Neutrophil (primary cell): ENCODE measurements around the gene ATP9B.
A peak's percentile ranks its signal among the peaks of the same experiment; 100 is the strongest.
"Not testable (repeated sequence)": the region's sequence is repeated elsewhere in the genome, so short reads cannot be mapped to it uniquely, and the experiment has no call there.

Experiments used
- H3K27ac ChIP-seq: fragments of 200-600 bp; sonication (generic); 2 replicates; pipeline ENCODE4 v1.5.1; 2016; ENCODE audit warnings: mild to moderate bottlenecking, moderate library complexity
- H3K27me3 ChIP-seq: fragments of 200-600 bp; sonication (generic); 2 replicates; pipeline ENCODE4 v1.6.0; 2016; ENCODE audit warnings: mild to moderate bottlenecking
- H3K36me3 ChIP-seq: fragments of 200-600 bp; sonication (generic); 2 replicates; pipeline ENCODE4 v1.5.1; 2017
- H3K4me1 ChIP-seq, 2 experiments: fragments of 200-600 bp in 1 of 2; sonication (generic) in 1 of 2; 1 replicate in 1 of 2; 2 replicates in 1 of 2; pipeline versions ENCODE4 v1.5.1 to v1.6.1; 2013 to 2016; ENCODE audit warnings: low read depth in 1 of 2, low read length in 1 of 2, mild to moderate bottlenecking in 1 of 2, moderate library complexity in 1 of 2; ENCODE audit not compliant: control insufficient read depth in 1 of 2, insufficient read depth in 1 of 2
- H3K4me3 ChIP-seq, 2 experiments: fragments of 200-600 bp in 1 of 2; sonication (generic) in 1 of 2; 1 replicate in 1 of 2; 2 replicates in 1 of 2; pipeline ENCODE4 v1.5.1; 2013 to 2016; ENCODE audit warnings: low read depth in 1 of 2, low read length in 1 of 2, mild to moderate bottlenecking in 1 of 2, moderate library complexity in 1 of 2
- H3K9me3 ChIP-seq: fragments of 200-600 bp; sonication (generic); 2 replicates; pipeline ENCODE4 v1.5.1; 2016
- CTCF ChIP-seq: fragments of 200-600 bp; sonication (generic); IDR thresholded peaks from 2 replicates; pipeline ENCODE4 v1.5.1; 2016; ENCODE audit warnings: antibody characterized with exemption

Gene ATP9B

DNA sequence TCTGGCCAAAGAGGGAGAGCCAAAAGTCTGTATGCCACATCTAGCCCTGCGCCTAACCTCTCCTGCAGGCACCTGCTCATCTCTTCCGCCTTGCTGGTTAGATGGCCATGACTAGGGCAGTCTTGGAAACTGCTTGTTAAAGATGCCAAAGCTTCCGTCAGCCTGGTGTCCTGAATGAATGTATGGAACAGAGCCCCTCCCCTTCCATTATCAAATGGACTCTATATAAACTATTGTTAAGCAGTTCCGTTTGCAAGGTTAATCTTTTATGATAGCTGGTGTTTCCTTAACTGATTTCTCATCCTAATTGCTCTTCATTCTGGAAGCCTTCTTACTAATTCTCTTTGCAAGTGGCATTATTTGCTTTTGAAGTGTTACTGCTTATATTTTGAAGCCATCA lies 87.1 kb downstream of the ATP9B start:
- H3K36me3 ChIP-seq, result peaks cover 24% of the 10 kb centered on the region
- no peak overlapping the region for H3K4me3 ChIP-seq
- H3K27me3 ChIP-seq, result no peaks in the 10 kb centered on the region
- no peak overlapping the region for H3K27ac ChIP-seq
- no peaks in the 10 kb centered on the region for H3K9me3 ChIP-seq
- no peaks in the 10 kb centered on the region for H3K4me1 ChIP-seq
- no peak for TF ChIP-seq CTCF

DNA sequence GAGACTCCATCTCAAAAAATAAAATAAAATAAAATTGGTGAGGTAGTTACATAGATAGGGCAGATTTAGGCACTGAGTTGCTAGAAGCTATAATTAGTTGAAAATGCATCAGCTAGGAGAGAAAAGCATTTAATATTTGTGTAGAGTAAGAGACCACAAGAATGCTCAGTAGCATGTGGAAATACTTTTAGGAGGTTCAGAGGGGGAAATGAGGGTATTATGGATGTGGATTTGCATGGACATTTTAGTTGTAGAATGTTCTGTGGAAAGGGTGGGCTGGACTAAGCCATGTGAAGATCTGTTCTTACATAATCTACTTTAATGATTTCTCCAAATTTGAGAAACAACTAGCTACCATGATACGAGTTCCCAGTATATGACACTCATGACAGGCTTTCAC lies 95.5 kb downstream of the ATP9B start:
- no peaks in the 10 kb centered on the region for H3K27me3 ChIP-seq
- TF ChIP-seq CTCF, result no peak
- H3K27ac ChIP-seq, result no peak overlapping the region
- H3K36me3 ChIP-seq, result peaks cover 25% of the 10 kb centered on the region
- H3K4me3 ChIP-seq, result no peak overlapping the region
- peaks cover 0 to 3% of the 10 kb centered on the region in 2 experiments for H3K4me1 ChIP-seq
- no peaks in the 10 kb centered on the region for H3K9me3 ChIP-seq

DNA sequence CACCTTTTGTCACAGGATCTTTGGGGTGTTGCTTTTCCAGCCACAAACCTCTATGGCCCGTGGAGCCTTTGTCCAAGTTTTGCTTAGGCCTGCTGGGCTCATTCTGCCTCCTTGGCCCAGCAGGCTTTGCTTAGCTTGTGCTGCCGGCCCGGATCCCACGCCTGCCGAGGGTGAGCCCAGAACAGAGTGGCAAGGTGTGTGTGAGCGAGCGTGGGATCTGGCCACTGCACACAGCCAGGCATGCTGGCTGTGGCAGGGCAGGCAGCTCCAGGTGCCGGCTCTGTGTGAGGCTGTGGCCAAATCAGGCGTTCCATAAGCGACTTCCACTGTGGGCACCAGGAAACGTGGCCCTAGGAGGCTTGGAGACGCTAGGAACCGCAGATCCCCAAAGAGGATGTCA lies 97.5 kb downstream of the ATP9B start:
- no peak overlapping the region for H3K27ac ChIP-seq
- no peak for TF ChIP-seq CTCF

GRCh38 chr18:79167526-79168190 lies 98.5 kb downstream of the ATP9B start:
- H3K4me1 ChIP-seq, result peaks cover 16 to 23% of the 10 kb centered on the region in 2 experiments

More for the DNA sequence above, 97.5 kb downstream of the ATP9B start:
- H3K4me1 ChIP-seq, result peaks cover 16 to 23% of the 10 kb centered on the region in 2 experiments
- H3K9me3 ChIP-seq, result no peaks in the 10 kb centered on the region
- H3K27me3 ChIP-seq, result no peaks in the 10 kb centered on the region
- H3K4me3 ChIP-seq, result no peak overlapping the region
- H3K36me3 ChIP-seq, result peaks cover 23% of the 10 kb centered on the region

GRCh38 chr18:79169958-79170555 lies 100.9 kb downstream of the ATP9B start:
- Histone ChIP-seq H3K27me3 (no peaks in the 10 kb centered on the region), H3K4me1 (peaks cover 16 to 23% of the 10 kb centered on the region in 2 experiments), H3K4me3 (no peak overlapping the region), H3K9me3 (no peaks in the 10 kb centered on the region), H3K27ac (peak overlapping the region; percentile 53), H3K36me3 (peaks cover 19% of the 10 kb centered on the region)
- no peak for TF ChIP-seq CTCF

More at GRCh38 chr18:79167526-79168190, 98.5 kb downstream of the ATP9B start:
- Histone ChIP-seq H3K36me3 (peaks cover 22% of the 10 kb centered on the region), H3K27me3 (no peaks in the 10 kb centered on the region), H3K27ac (no peak overlapping the region), H3K4me3 (no peak overlapping the region), H3K9me3 (no peaks in the 10 kb centered on the region)
- TF ChIP-seq CTCF, result no peak

DNA sequence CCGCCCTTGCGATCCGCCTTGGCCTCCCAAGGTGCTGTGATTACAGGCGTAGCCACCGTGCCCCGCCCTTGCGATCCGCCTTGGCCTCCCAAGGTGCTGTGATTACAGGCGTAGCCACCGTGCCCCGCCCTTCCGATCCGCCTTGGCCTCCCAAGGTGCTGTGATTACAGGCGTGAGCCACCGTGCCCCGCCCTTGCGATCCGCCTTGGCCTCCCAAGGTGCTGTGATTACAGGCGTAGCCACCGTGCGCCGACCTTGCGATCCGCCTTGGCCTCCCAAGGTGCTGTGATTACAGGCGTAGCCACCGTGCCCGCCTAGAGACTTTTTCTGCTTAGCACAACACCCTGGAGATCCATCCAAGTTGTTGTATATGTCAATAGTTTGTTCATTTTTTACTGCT lies 103.1 kb downstream of the ATP9B start:
- H3K27ac ChIP-seq, H3K9me3 ChIP-seq, H3K36me3 ChIP-seq, H3K27me3 ChIP-seq, H3K4me3 ChIP-seq: not testable (repeated sequence)
- H3K4me1 ChIP-seq, result peaks cover 16 to 23% of the 10 kb centered on the region in 2 experiments
